CD4-positive, CD25-positive, alpha-beta regulatory T cell (primary cell): ENCODE results near the gene LPGAT1. TPM values are rescaled to one million over a fixed set of nuclear protein-coding genes. Genes with fewer than 3 reads are reported as not detected.

Source experiments
- ATAC-seq, 2 donors: fragments of 150-1000 bp; cut with Tn5 transposase; one replicate each; pipeline ENCODE4 v1.10.0; 2021; ENCODE audit warnings: low read depth in 2 of 2, moderate number of reproducible peaks in 2 of 2, moderate library complexity in 1 of 2
- DNase-seq, 3 donors: peaks; one replicate each; pipeline versions ENCODE4 v3.0.0 to v3.0.0-alpha.2; 2012 to 2022; ENCODE audit warnings: mixed read lengths in 1 of 3
- H3K27ac ChIP-seq: one replicate; pipeline ENCODE4 v1.7.0; 2013; ENCODE audit warnings: mild to moderate bottlenecking, low read length; ENCODE audit not compliant: insufficient read depth, poor library complexity, severe bottlenecking
- H3K27me3 ChIP-seq: one replicate; pipeline ENCODE4 v1.7.0; 2013; ENCODE audit warnings: low read length; ENCODE audit not compliant: control insufficient read depth, insufficient read depth
- H3K36me3 ChIP-seq: one replicate; pipeline ENCODE4 v1.7.0; 2013; ENCODE audit warnings: mild to moderate bottlenecking, low read length, moderate library complexity; ENCODE audit not compliant: control insufficient read depth, insufficient read depth
- H3K4me1 ChIP-seq: 2 replicates; pipeline ENCODE4 v1.7.0; 2013; ENCODE audit warnings: mild to moderate bottlenecking, low read length; ENCODE audit not compliant: insufficient read depth, control insufficient read depth, poor library complexity, severe bottlenecking
- H3K4me3 ChIP-seq: one replicate; pipeline ENCODE4 v1.7.0; 2013; ENCODE audit warnings: low read depth, mild to moderate bottlenecking, low read length, moderate library complexity
- H3K9me3 ChIP-seq, 2 experiments: 1 replicate in 1 of 2; 2 replicates in 1 of 2; pipeline ENCODE4 v1.7.0; 2013; ENCODE audit warnings: low read length in 2 of 2, mild to moderate bottlenecking in 1 of 2, moderate library complexity in 1 of 2; ENCODE audit not compliant: control insufficient read depth in 2 of 2
- H3K27ac Mint-ChIP-seq, 3 donors: one replicate each; pipeline ENCODE4 v1.8.0; 2020 to 2022; ENCODE audit warnings: mild to moderate bottlenecking in 3 of 3, mixed read lengths in 3 of 3, moderate library complexity in 2 of 3
- H3K27me3 Mint-ChIP-seq: one replicate; pipeline ENCODE4 v1.8.0; 2022; ENCODE audit warnings: mild to moderate bottlenecking, mixed read lengths
- H3K36me3 Mint-ChIP-seq: one replicate; pipeline ENCODE4 v1.8.0; 2020; ENCODE audit warnings: mixed read lengths
- H3K4me1 Mint-ChIP-seq, 4 donors: one replicate each; pipeline ENCODE4 v1.8.0; 2020 to 2022; ENCODE audit warnings: mixed read lengths in 4 of 4, mild to moderate bottlenecking in 1 of 4
- H3K4me3 Mint-ChIP-seq, 4 donors: one replicate each; pipeline ENCODE4 v1.8.0; 2020 to 2022; ENCODE audit warnings: mild to moderate bottlenecking in 4 of 4, mixed read lengths in 4 of 4, moderate library complexity in 3 of 4
- H3K9me3 Mint-ChIP-seq, 7 donors: one replicate each; pipeline ENCODE4 v1.8.0; 2020 to 2022; ENCODE audit warnings: mixed read lengths in 7 of 7, mild to moderate bottlenecking in 3 of 7, moderate library complexity in 2 of 7
- polyA plus RNA-seq, 4 donors: library from polyadenylated mRNA; unstranded; fragments of 300-500 nt; fragmentation: Illumina TruSeq; gene quantifications; one replicate each; pipeline ENCODE4 v1.2.3, GENCODE V29; 2021
- total RNA-seq: library from RNA; stranded (reverse); gene quantifications from one replicate; pipeline ENCODE4 v1.2.3, GENCODE V29; 2022

Gene LPGAT1
- total and polyA plus RNA-seq, 5 donors from 2014 or later, result 6.8 to 24.1 (median 7.8) TPM

DNA sequence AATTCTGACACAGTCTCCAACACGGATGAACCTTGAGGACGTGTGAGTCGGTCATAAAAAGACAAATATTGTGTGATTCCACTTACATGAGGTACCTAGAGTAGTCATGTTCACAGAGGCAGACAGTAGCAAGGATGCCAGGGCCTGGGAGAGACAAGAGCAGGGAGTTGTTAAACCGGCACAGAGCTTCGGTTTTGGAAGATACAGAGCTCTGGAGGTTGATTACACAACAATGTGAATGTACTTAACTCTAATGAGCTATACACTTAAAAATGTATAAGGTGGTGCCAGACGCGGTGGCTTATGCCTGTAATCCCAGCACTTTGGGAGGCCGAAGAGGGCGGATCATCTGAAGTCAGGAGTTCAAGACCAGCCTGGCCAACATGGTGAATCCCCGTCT lies 117.3 kb downstream of the LPGAT1 start:
- H3K4me3 Mint-ChIP-seq, result no peak overlapping the region
- H3K27ac Mint-ChIP-seq, result no peak overlapping the region

GRCh38 chr1:211711315-211711705 lies 119.3 kb downstream of the LPGAT1 start:
- Mint-ChIP-seq H3K9me3 (no peaks in the 10 kb centered on the region), H3K27ac (no peak overlapping the region), H3K36me3 (no peaks in the 10 kb centered on the region), H3K4me1 (no peaks in the 10 kb centered on the region), H3K4me3 (no peak overlapping the region), H3K27me3 (no peaks in the 10 kb centered on the region)
- DNase-seq (no peak), ATAC-seq (no peak)
- Histone ChIP-seq H3K4me3 (no peak overlapping the region), H3K27me3 (no peaks in the 10 kb centered on the region), H3K9me3 (no peaks in the 10 kb centered on the region), H3K36me3 (no peaks in the 10 kb centered on the region), H3K4me1 (no peaks in the 10 kb centered on the region), H3K27ac (no peak overlapping the region)

More for the DNA sequence above, 117.3 kb downstream of the LPGAT1 start:
- Histone ChIP-seq H3K9me3 (no peaks in the 10 kb centered on the region), H3K4me3 (no peak overlapping the region), H3K36me3 (no peaks in the 10 kb centered on the region), H3K27me3 (no peaks in the 10 kb centered on the region), H3K4me1 (no peaks in the 10 kb centered on the region), H3K27ac (no peak overlapping the region)
- no peaks in the 10 kb centered on the region for H3K27me3 Mint-ChIP-seq
- H3K4me1 Mint-ChIP-seq, result no peaks in the 10 kb centered on the region
- H3K36me3 Mint-ChIP-seq, result no peaks in the 10 kb centered on the region
- H3K9me3 Mint-ChIP-seq, result peaks cover 0 to 2% (median 0%) of the 10 kb centered on the region in 7 donors
- ATAC-seq (no peak), DNase-seq (no peak)

DNA sequence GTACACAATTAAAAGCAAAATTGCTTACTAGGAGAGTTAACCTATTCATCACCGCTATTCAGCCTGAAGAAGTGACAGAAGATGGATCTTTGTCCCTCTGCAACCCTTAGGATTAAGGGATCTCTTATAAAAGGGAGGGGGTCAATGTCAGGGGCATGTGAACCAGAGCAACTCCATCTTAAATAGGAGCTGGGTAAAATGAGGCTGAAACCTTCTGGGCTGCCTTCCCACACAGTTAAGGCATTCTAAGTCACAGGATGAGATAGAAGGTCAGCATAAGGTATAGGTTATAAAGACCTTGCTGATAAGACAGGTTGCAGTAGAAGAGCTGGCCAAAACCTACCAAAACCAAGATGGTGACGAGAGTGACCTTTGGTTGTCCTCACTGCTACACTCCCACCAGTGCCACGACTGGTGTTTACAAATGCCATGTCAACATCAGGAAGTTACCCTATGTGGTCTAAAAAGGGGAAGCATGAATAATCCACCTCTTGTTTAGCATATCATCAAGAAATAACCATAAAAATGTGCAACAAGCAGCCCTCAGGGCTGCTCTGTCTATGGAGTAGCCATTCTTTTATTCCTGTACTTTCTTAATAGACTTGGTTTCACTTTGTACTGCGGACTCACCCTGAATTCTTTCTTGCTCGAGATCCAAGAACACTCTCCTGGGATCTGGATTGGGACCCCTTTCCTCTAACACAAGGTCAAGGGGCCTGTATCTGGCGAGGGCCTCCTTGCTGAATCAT lies 119.8 kb downstream of the LPGAT1 start:
- ATAC-seq (no peak), DNase-seq (no peak)
- Mint-ChIP-seq H3K27me3 (no peaks in the 10 kb centered on the region), H3K9me3 (no peaks in the 10 kb centered on the region), H3K27ac (no peak overlapping the region), H3K4me1 (no peaks in the 10 kb centered on the region), H3K4me3 (no peak overlapping the region), H3K36me3 (no peaks in the 10 kb centered on the region)
- Histone ChIP-seq H3K9me3 (no peaks in the 10 kb centered on the region), H3K27ac (no peak overlapping the region), H3K4me1 (no peaks in the 10 kb centered on the region), H3K27me3 (no peaks in the 10 kb centered on the region), H3K36me3 (no peaks in the 10 kb centered on the region), H3K4me3 (no peak overlapping the region)

GRCh38 chr1:211708926-211709325 lies 121.6 kb downstream of the LPGAT1 start:
- no peaks in the 10 kb centered on the region for H3K9me3 ChIP-seq
- no peaks in the 10 kb centered on the region for H3K4me1 ChIP-seq
- no peaks in the 10 kb centered on the region for H3K9me3 Mint-ChIP-seq
- no peaks in the 10 kb centered on the region for H3K36me3 ChIP-seq
- no peak overlapping the region for H3K27ac Mint-ChIP-seq
- H3K4me3 Mint-ChIP-seq, result no peak overlapping the region
- H3K27ac ChIP-seq, result no peak overlapping the region
- H3K4me1 Mint-ChIP-seq, result no peaks in the 10 kb centered on the region
- no peaks in the 10 kb centered on the region for H3K36me3 Mint-ChIP-seq
- no peaks in the 10 kb centered on the region for H3K27me3 Mint-ChIP-seq
- no peak for DNase-seq
- ATAC-seq, result no peak
- no peak overlapping the region for H3K4me3 ChIP-seq
- H3K27me3 ChIP-seq, result no peaks in the 10 kb centered on the region

DNA sequence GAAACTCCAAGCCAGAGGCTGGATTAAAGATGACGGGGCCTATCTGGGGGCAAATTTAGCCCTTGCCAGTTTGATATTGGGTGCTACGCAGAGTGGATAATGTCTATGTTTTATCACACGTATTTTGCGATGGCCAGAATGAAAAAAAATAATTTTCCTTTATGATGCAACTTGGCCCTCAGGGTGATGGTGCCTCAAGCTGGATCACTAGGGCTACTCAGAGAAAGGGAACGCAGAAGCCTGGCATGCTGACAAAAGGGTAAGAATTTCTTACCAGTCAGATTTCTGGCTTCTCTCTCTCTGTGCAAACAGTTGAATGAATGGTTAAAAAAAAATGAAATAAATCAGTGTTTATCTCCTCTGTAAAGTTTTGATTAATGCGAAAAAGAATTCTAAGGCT lies 122.6 kb downstream of the LPGAT1 start:
- H3K27me3 ChIP-seq, result no peaks in the 10 kb centered on the region
- H3K27ac ChIP-seq, result no peak overlapping the region
- ATAC-seq (no peak), DNase-seq (no peak)
- Mint-ChIP-seq H3K27ac (no peak overlapping the region), H3K4me3 (no peak overlapping the region), H3K36me3 (no peaks in the 10 kb centered on the region), H3K4me1 (no peaks in the 10 kb centered on the region), H3K27me3 (no peaks in the 10 kb centered on the region), H3K9me3 (no peaks in the 10 kb centered on the region)
- no peaks in the 10 kb centered on the region for H3K36me3 ChIP-seq
- no peak overlapping the region for H3K4me3 ChIP-seq
- H3K9me3 ChIP-seq, result no peaks in the 10 kb centered on the region
- no peaks in the 10 kb centered on the region for H3K4me1 ChIP-seq

GRCh38 chr1:211705467-211706091 lies 125.0 kb downstream of the LPGAT1 start:
- H3K36me3 Mint-ChIP-seq, result no peaks in the 10 kb centered on the region
- H3K27ac ChIP-seq, result no peak overlapping the region
- peaks cover 2% of the 10 kb centered on the region for H3K27me3 Mint-ChIP-seq
- ATAC-seq, result no peak
- H3K4me1 ChIP-seq, result no peaks in the 10 kb centered on the region
- no peak for DNase-seq
- H3K27me3 ChIP-seq, result no peaks in the 10 kb centered on the region
- no peaks in the 10 kb centered on the region for H3K9me3 ChIP-seq
- no peak overlapping the region for H3K4me3 Mint-ChIP-seq
- no peaks in the 10 kb centered on the region for H3K36me3 ChIP-seq
- H3K4me1 Mint-ChIP-seq, result no peaks in the 10 kb centered on the region
- H3K9me3 Mint-ChIP-seq, result no peaks in the 10 kb centered on the region
- no peak overlapping the region for H3K4me3 ChIP-seq
- no peak overlapping the region for H3K27ac Mint-ChIP-seq

- Mint-ChIP-seq H3K4me1 (no peaks in the 10 kb centered on the region), H3K36me3 (no peaks in the 10 kb centered on the region), H3K27ac (no peak overlapping the region), H3K4me3 (no peak overlapping the region), H3K9me3 (no peaks in the 10 kb centered on the region), H3K27me3 (peaks cover 5% of the 10 kb centered on the region)
- Histone ChIP-seq H3K4me3 (no peak overlapping the region), H3K9me3 (no peaks in the 10 kb centered on the region), H3K27ac (no peak overlapping the region), H3K36me3 (no peaks in the 10 kb centered on the region), H3K4me1 (no peaks in the 10 kb centered on the region), H3K27me3 (no peaks in the 10 kb centered on the region)
- ATAC-seq (no peak), DNase-seq (no peak)
These were observed 126.0 kb downstream of the LPGAT1 start for GRCh38 chr1:211704543-211704942.
